EL (cell line): ENCODE results near the gene F2R.
"Not testable (repeated sequence)": the region's sequence is repeated elsewhere in the genome, so short reads cannot be mapped to it uniquely, and the experiment has no call there.

Experiments used
- DNase-seq: peaks from one replicate; pipeline ENCODE4 v3.0.0-alpha.2; 2016

Gene F2R

DNA sequence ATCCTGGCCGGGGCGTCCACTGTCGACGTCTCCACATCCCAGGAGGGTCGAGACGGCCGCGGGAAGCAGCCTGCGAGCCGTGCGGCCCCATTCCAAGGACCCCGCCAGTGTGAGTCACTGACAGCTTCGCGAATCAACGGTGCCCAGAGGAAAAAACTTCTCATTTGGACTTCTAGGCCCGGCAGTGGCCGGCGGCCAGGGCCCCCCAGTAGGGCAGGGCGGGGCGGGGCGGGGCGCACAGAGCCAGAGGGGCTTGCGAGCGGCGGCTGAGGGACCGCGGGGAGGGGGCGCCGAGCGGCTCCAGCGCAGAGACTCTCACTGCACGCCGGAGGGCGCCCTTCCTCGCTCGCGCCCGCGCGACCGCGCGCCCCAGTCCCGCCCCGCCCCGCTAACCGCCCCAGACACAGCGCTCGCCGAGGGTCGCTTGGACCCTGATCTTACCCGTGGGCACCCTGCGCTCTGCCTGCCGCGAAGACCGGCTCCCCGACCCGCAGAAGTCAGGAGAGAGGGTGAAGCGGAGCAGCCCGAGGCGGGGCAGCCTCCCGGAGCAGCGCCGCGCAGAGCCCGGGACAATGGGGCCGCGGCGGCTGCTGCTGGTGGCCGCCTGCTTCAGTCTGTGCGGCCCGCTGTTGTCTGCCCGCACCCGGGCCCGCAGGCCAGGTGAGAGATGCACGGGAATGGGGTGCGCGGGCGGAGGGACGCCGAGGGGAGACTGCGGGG, at the start of gene F2R:
Gene F2R (plus strand): TSS at position 391 of the 720 bp plus-strand sequence. CDS start 182 bp downstream, at position 573.
- DNase-seq = peak; percentile 78

DNA sequence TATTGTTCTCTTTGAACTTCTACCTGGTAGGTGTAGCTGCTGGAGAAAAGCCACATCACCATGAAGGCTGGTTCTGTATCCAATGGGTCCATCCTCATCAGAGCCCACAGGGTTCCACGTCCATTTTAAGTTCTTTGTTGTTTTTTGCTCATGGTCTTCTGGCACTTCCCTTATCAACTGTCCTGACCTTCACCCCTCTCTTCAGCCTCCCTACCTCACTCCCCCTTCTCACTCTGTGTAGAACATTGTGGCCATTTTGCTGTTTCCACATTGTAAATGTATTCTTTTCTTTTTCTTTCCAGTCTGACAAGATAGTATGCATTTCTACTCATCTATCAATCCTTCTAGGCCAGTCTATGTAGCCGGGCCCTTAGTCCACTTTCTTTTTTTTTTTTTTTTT, 48.4 kb upstream of the F2R start:
- no peak for DNase-seq

DNA sequence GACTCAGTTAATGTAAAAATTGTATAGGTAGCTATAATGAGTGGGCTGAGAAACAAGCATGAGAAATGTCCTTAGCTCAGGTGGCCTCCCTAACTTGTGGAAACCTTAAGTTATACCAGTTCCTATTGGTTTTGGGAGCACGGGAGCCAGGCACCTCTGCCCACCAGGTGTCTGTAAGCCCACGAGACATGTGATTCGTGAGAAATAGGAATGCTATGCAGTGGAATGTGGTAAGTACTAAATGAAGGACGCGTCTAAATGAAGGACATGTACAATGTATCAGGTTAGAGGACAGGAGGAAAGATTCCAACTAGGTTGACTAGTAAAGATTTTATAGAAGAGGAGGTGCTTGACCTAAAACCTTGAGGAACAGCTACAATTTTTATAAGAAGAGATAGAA, 46.7 kb upstream of the F2R start:
- peak; percentile 21 for DNase-seq

DNA sequence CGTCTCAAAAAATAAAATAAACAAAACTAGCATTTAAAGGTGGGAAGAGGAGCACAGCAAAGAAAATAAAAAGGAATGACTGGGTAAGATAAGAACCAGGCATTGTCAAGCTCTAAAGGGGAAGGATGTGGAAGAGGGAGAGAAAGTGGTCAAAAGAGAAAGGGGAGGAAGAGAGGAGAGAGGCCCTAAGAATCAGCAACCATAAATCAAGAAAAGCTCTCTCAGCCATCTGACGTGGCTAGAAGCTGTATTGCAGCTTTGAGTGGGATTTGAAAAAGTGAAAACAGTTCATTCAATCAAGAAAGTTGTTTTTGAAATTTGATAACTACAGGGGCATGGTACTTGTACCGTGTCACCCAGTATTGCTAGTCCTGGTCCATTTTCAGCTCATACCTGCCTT, 45.4 kb upstream of the F2R start:
- DNase-seq = no peak

DNA sequence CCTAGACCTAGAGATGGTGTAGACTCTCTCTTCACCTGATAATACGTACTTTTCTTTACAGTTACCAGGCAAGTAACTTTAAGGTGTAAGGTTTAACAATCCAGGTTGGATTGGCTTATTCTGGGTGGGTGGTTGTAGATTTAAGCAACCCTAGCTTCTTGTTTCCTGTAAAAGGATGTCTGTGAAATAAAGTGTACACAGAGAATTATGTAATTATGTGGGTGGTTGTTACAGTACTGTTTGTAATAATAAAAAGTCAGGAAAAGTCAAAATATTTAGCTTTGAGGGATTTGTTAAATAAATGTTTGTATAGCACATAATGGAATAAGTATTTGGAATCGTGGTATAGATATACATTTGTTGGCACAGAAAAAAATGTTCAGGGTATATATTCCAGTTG, 43.7 kb upstream of the F2R start:
- no peak for DNase-seq

DNA sequence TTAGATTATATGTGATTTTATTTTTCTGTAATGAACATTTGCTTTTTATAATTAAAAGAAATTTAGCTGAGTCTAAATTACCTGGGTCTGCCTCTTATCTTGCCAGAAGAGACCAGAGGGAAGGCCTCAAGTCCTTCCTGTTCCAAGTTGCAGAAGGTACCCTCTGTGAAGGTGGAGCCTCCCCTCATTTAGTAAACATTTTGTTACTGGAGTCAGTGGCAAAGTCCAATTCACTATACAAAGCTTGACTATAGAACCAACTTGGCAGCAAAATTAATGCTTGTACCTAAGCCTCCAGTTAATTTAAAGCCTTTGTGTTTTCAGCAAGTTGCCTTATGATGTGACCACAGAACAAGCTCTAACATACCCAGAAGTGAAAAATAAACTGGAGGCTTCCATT, 42.8 kb upstream of the F2R start:
- DNase-seq = no peak

DNA sequence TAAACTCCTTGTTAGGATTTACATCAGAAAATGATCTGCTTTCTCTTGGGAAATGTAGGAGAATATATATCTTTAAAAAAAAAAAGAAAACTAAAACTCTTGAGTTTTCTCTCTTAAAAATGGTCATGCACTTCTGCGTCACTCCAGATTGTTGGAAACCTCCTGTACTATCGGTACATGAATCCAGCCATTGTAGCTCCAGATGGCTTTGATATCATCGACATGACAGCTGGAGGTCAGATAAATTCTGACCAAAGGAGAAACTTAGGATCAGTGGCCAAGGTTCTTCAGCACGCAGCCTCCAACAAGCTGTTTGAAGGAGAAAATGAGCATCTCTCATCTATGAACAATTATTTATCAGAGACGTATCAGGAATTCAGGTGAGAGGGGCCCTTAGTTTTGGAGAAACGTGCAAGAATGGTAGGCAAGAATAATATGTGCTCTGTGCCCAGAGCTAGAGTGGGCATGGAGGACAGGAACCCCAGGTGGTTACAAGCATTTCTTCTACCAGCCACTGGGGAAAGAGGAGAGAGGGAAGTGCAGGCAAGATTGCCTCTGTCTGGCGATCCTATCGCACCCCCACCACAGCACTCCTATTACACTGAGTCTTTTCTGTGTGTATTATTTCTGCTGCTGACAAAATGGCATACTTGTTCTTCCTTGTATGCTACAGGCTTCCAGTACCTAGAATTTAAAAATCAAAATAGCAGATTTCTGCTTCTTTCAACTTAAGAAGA, 41.4 kb upstream of the F2R start:
- DNase-seq = no peak

DNA sequence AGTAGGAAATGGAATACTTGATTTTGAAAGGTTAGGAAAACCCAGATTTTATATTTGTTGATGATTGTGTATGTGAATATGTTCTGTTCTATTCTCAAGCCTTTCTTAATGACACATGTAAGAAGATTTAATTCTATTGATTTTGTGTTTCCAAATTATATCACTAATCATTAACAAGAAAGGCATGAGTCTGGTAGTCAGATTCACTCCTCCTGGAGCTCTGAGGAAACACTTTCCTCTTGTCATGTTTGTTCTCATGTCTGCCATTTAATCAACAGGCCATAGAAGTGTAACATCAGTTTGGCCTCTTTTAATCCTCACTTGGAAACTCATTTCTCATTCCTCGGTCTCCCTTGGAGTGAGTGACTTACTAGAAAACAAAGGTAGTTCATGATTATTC, 40.6 kb upstream of the F2R start:
- no peak for DNase-seq

DNA sequence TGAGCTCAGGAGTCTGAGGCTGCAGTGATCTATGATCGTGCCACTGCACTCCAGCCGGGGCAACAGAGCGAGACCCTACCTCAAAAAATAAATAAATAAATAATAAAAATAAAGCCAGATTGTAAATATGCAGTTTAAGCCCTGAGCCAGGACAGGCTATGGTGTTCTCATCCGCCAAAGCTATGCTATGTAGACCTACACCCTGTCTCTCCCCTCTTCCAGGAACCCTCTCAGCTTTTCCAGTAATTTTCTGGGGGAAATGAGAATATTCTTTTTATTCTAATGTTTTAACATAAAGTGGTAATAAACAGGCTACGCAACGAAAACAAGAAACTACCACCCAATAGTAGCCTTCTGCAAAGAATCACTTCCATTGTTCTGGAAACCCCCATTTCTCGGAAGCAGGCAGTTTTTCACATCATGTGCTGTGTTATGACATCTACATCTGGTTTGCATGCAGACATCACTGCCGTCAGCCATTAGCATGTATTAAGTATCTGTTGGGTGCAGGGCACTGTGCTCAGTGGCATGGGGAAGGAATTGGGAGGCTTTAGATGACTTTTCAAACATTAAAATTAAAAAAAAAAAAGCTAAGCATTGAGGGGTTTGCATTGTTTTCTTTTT, 38.0 kb upstream of the F2R start:
- no peak for DNase-seq

DNA sequence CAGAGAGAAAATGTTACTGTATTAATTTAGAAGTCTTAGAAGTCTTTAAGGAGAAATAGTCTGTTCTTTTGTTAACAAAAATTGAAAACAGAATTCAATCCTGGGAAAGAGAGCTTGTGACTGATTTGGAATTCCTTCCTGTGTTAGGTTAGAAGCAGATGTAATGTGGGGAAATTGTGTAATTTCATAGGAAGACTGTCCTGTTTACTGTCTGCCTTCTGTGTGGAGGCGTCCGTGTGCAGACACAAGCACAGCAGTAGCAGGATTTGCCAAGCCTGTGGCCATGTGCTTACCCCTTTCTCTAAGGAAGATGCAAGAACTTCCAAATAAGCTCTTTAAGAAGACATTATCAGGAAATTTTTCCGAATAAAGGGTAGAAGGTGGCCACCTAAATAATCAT, 36.7 kb upstream of the F2R start:
- DNase-seq = no peak

DNA sequence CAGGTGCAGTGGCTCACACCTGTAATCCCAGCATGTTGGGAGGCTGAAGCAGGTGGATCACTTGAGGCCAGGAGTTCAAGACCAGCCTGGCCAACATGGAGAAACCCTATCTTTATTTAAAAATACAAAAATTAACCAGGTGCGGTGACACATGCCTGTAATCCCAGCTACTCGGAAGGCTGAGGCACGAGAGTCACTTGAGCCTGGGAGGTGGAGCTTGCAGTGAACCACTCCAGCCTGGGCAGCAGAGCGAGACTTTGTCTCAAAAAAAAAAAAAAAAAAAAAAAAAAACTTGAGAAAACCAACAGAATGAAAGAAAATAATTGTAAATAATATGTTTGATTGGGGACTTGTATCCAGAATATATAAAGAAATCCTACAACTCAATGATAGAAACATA, 35.1 kb upstream of the F2R start:
- DNase-seq = not testable (repeated sequence)

DNA sequence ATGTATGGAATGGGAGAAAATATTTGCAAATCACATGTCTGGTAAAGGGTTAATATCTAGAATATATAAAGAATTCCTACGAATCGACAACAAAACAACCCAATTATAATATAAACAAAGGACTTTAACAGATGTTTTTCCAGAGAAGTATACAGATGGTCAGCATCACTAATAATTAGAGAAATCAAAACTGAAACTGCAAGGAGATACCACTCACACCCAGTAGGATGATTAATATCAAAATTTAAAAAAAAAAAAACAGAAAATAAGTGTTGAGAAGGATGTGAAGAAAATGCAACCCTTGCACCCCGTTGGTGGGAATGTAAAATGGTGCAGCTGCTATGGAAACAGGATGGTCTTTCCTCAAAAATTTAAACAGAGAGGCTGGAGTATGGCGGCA, 34.6 kb upstream of the F2R start:
- no peak for DNase-seq

DNA sequence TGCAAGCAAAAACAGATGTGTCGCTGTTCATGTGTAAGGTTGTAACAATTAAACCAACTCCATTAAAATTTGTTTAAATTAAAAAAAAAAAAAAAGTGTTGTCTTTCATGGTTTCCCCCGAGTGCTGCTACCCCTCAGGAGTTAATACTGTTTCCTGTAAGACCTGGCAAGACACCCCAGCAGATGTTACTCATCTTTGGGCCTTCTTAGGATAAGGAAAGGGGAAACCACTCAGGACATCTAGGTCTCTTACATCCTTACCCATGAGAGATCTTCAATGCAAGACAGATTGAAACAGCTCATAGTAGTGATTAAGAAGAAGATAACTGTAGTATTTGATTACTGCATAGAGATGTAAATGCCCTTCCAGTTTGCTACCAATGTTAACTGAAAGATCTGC, 33.5 kb upstream of the F2R start:
- DNase-seq = peak; percentile 11

DNA sequence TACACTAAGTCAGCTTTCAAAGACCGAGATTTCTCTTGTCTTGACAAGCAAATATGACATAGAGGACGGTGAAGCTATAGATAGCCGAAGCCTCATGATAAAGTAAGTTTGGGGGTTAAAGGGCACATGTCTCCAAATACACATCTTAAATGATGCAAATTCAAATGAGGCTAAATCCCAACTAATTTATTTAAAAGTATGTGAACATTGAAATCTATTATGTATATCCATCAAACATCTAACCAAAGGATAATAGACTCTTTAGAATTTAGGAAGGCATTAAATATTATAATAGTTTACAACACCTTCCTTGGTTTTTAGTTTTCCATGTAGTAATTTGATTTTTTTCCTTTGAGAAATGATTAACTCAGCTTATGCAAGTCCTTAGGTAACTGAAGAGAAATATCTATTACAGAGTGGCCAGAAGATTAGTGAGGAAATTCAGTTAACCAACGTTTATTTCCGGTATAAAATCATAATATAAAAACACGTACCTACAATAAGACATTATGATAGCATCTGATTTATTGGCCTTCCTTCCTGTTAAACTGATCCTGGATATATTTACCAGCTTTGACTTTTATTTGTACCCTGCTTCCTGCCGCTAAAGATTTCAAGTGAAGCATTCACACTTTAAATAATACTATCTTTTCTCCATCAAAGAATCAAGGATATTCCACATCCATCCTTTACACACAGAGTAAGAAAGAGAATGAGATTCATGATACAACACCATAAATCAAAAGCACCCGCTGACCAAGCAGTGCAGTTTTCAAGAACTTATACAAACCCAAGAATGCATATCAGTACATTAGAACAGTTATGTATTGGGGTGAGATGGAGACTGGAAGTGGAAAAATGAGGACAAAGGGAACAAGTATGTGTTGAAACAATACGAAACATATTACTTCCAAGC, 31.9 kb upstream of the F2R start:
- no peak for DNase-seq

DNA sequence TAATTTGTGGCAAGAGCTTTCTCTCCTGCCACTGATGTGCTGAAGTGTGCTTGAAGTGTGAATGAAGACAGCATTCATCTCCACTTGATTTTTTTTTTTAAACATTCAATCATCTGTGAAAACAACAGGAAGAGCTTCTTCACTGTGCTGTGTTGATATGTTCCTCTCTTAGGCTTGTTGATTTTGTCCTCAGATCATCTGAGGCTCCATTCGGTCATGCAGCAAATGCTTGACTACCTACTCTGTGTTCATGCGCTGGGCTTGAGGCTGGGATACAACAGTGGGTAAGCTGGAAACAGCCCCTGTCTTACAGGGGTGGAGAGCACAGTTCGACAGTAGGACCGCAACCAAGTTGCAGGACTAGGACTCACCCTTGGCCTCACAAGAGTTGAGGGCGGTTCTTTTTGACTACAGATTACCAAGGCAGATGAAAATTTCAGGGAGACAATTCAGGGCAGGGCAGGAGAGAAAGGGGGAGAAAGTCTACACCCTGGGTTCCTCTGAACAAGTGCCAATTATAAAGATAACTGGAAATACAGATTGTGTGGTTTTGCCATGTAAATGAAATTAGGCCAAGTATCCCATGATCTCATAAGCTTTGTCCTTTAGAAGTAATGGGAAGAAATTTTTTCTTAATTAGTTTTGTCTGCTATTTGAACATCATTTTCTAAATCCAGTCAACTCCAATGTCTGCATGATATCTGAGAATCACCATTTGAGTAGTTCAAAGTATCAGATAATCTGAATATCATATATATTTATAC, 31.0 kb upstream of the F2R start:
- DNase-seq = no peak

DNA sequence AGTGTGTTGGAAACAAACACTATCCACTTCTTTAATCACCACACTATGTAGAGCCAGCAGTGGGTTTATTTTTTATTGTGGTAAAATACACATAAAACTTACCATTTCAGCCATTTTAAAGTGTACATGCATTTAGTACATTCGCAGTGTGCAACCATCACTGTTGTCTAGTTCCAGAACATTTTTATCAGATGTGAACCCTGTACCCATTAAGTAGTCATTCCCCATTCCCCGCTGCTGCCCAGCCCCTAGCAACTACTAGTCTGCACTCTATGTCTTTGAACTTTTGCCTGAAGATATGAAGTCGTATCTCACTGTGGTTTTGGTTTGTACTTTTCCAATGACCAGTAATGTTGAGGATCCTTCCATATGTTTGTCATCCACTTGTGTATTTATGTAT, 30.2 kb upstream of the F2R start:
- DNase-seq = no peak

DNA sequence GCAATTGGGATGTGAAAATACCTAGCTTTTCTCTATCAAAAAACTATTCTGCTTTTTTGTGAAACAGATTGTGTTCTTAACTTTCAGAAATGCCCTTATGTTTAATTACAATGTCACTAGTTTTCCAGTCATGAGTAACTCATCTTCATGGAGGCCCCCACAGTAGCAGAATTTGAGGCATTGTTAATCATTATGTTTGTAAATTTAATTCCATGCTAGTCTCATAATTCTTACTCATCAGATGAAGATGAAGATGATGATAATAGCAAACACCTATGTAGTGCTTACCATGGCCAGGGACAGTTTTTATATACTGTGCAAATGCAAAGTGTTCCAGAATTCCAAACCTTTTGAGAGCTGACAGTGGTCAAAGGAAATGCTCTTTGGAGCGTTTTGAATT, 27.7 kb upstream of the F2R start:
- DNase-seq = no peak

DNA sequence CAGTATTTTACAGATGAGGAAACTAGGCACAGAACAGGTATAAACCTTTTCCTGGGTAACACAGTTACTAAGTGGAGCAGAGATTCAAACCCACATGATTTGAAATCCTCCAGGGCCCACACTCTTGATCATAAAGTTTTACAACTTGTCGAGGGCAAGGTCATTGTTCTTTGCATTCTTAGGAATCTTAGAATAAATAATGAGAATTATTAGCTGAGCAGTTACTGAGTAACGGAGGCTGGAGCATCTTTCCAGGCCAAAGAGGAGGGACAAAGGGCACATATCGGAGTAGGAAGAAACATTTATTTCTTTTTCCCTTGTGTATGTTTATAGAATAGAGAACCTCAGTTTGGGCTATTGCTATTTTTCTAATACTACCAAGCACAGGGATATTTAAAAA, 27.1 kb upstream of the F2R start:
- peak; percentile 86 for DNase-seq

DNA sequence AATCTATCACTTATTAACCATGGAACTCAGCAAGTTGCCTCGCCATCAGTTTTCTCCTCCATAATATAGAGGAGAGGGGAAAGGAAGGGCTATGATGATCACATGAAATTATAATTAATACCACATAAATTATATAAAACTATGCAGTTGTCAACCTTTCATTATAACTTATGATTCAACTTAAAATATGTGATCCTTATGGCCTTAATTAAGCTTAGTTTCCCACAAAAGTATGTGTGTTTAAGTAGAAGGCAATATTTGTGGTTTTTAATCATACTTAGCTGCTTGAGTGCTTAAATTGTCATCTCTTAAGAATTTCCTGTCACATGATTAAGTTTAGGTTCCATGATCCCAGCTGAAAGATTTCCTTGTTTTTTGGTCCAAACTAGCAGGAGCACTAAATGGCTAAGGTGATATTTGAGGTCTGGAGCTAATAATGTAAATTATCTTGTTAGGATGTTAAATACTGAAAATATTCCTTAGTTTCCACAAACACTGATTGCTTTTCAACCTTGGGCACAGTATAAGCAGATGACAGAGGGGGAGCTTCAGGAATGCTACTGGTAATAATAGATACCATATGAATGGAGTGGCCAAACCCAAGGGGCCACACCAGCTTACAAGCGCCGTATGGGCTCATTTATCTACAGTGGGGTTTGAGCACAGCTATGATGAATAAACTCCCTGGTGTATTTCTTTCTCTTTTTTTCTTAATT, 26.4 kb upstream of the F2R start:
- peak; percentile 93 for DNase-seq

DNA sequence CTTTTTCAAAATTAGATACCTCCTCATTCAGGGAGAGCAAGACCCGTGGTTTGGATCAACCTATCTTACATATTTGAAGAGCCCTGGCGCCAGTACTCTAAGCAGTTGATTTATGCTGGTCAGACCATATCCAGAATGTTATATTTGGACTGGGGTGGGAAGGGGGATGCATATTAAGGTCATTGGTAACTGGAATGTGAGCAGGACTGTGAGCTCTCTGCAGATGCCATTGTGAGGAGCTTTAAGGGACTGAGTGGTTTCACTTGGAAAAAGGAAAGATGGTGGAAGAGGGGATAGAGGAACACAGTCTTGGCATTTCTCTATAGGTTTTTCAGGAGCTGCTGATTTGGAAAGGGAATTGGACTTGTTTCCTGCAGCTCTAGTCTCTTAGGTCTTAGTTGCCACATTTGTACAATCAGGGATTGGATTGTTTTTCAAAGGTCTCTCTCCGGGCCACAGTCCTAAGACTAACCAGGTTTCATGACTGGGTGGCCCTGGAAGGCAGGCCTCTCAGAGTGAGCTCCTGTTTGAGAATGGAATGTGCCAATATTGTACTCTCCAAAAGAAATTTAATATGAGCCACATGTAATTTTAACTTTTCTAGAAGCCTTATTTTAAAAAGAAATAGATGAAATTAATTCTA, 25.8 kb upstream of the F2R start:
- peak; percentile 33 for DNase-seq
